Measurements from ENCODE around the gene KDM4C.

Gene KDM4C

GRCh38 chr9:6938873-6939272, 181.1 kb downstream of the KDM4C start:
- no peak for TF ChIP-seq CTCF (IDR thresholded peaks at IDR 0.05; ENCODE audit: borderline replicate concordance, insufficient read depth, low read depth, low read length)
- no peak overlapping the region for H3K4me3 ChIP-seq (ENCODE audit: low read depth, low read length)

- H3K4me3 ChIP-seq (ENCODE audit: low read depth, low read length): no peak overlapping the region
- no peak for TF ChIP-seq CTCF (IDR thresholded peaks at IDR 0.05; ENCODE audit: borderline replicate concordance, insufficient read depth, low read depth, low read length)
Observed at GRCh38 chr9:6941501-6941900, 183.7 kb downstream of the KDM4C start.

- no peak for TF ChIP-seq CTCF (IDR thresholded peaks at IDR 0.05; ENCODE audit: borderline replicate concordance, insufficient read depth, low read depth, low read length)
Observed at GRCh38 chr9:6942406-6942805, 184.6 kb downstream of the KDM4C start.

GRCh38 chr9:6943293-6943692, 185.5 kb downstream of the KDM4C start:
- no peak for TF ChIP-seq CTCF (IDR thresholded peaks at IDR 0.05; ENCODE audit: borderline replicate concordance, insufficient read depth, low read depth, low read length)

More at GRCh38 chr9:6942406-6942805, 184.6 kb downstream of the KDM4C start:
- H3K4me3 ChIP-seq (ENCODE audit: low read depth, low read length): no peak overlapping the region

GRCh38 chr9:6944093-6944551, 186.3 kb downstream of the KDM4C start:
- no peak overlapping the region for H3K4me3 ChIP-seq (ENCODE audit: low read depth, low read length)
- TF ChIP-seq CTCF (IDR thresholded peaks at IDR 0.05; ENCODE audit: borderline replicate concordance, insufficient read depth, low read depth, low read length): no peak

More at GRCh38 chr9:6943293-6943692, 185.5 kb downstream of the KDM4C start:
- H3K4me3 ChIP-seq (ENCODE audit: low read depth, low read length): no peak overlapping the region

- TF ChIP-seq CTCF (IDR thresholded peaks at IDR 0.05; ENCODE audit: borderline replicate concordance, insufficient read depth, low read depth, low read length): no peak
- H3K4me3 ChIP-seq (ENCODE audit: low read depth, low read length): no peak overlapping the region
Observed at GRCh38 chr9:6944896-6945295, 187.1 kb downstream of the KDM4C start.

- no peak for TF ChIP-seq CTCF (IDR thresholded peaks at IDR 0.05; ENCODE audit: borderline replicate concordance, insufficient read depth, low read depth, low read length)
- no peak overlapping the region for H3K4me3 ChIP-seq (ENCODE audit: low read depth, low read length)
Observed at GRCh38 chr9:6945816-6946215, 188.0 kb downstream of the KDM4C start.
